Activated CD4-positive, alpha-beta T cell treated with anti-CD3 and anti-CD28 coated beads for 36 hours (primary cell): ENCODE data around the gene MOK. TPM values are rescaled to one million over a fixed set of nuclear protein-coding genes. Genes with fewer than 3 reads are reported as not detected.

Experiments used
- ATAC-seq: fragments of 200-7000 bp; cut with Tn5 transposase; one replicate; pipeline ENCODE4 v1.10.0; 2021; ENCODE audit warnings: mild to moderate bottlenecking, moderate library complexity
- CTCF ChIA-PET: fragments of 350-600 bp; sonication (Branson Sonifier 250); formaldehyde crosslinking; loops from one replicate; lab custom pipeline; 2021; ENCODE audit warnings: antibody characterized with exemption; lab: Charles Lee
- POLR2A ChIA-PET: fragments of 350-600 bp; sonication (Branson Sonifier 250); formaldehyde crosslinking; loops from one replicate; lab custom pipeline; 2021; ENCODE audit warnings: antibody characterized with exemption, inconsistent platforms; lab: Charles Lee
- DNase-seq: peaks from one replicate; pipeline ENCODE4 v3.0.0-alpha.2; 2020
- H3K27ac Mint-ChIP-seq: one replicate; pipeline ENCODE4 v1.8.0; 2021; ENCODE audit warnings: mixed read lengths
- H3K27me3 Mint-ChIP-seq: one replicate; pipeline ENCODE4 v1.8.0; 2021; ENCODE audit warnings: mixed read lengths
- H3K36me3 Mint-ChIP-seq: one replicate; pipeline ENCODE4 v1.8.0; 2021; ENCODE audit warnings: low read depth, mixed read lengths
- H3K4me1 Mint-ChIP-seq: one replicate; pipeline ENCODE4 v1.8.0; 2021; ENCODE audit warnings: mixed read lengths
- H3K4me3 Mint-ChIP-seq: one replicate; pipeline ENCODE4 v1.8.0; 2021; ENCODE audit warnings: mild to moderate bottlenecking, moderate library complexity, mixed read lengths
- H3K9me3 Mint-ChIP-seq: one replicate; pipeline ENCODE4 v1.8.0; 2021; ENCODE audit warnings: low read depth, mixed read lengths
- intact Hi-C, 2 experiments: fragments of 100-400 bp; cut with DNase I in 1 of 2; cut with micrococcal nuclease in 1 of 2; formaldehyde crosslinking; loops; one replicate each; pipeline versions ENCODE4 v1.14.2 to v1.15.1; 2022 to 2024; cut with DNase I, micrococcal nuclease
- total RNA-seq, 2 experiments: library from RNA; stranded (reverse); gene quantifications; one replicate each; pipeline ENCODE4 v1.2.3, GENCODE V29; 2021

Gene MOK
- total RNA-seq, 2 experiments from 2014 or later: 6.5 to 6.6 TPM

DNA sequence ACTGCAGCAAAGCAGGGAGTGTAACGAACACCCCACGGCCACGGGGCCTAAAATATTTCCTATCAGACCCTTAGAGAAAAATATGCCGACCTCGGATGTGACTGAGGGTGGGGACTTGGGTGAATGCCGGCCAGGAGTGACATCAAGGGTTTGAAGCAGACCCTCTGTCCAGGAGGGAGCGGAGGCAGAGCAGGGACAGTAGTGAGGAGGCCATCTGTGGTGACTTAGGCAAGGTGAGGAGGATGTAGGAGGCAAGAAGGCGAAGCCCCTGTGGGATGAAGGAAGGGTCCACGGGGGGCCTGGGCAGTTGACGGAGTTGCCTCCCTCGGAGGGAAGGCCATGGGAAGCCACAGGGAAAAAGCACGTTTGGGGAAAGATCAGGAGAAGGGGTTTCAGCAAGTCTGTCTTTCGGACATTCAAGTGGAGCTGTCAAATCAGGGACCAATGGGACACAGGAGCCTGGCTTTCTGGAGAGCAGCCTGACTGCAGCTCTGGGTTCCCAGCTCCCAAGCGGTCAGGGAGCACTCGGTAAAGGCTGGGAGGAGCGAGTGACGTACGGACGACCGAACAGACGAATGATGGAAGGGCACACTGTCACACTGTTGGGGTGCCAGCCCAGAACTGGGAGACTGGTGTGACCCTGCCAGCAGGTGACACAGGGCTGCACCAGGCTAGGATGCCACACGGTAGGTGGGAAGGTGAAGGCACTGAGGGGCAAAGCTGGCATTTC, 74.3 kb downstream of the MOK start:
- DNase-seq (no peak), ATAC-seq (no peak)
- CTCF ChIA-PET: no interaction called here
- no peaks in the 10 kb centered on the region for H3K36me3 Mint-ChIP-seq
- H3K4me3 Mint-ChIP-seq: no peak overlapping the region
- H3K4me1 Mint-ChIP-seq: no peaks in the 10 kb centered on the region
- intact Hi-C loops: no loop called here
- H3K9me3 Mint-ChIP-seq: no peaks in the 10 kb centered on the region
- no peak overlapping the region for H3K27ac Mint-ChIP-seq
- no peaks in the 10 kb centered on the region for H3K27me3 Mint-ChIP-seq
- POLR2A ChIA-PET: no interaction called here

DNA sequence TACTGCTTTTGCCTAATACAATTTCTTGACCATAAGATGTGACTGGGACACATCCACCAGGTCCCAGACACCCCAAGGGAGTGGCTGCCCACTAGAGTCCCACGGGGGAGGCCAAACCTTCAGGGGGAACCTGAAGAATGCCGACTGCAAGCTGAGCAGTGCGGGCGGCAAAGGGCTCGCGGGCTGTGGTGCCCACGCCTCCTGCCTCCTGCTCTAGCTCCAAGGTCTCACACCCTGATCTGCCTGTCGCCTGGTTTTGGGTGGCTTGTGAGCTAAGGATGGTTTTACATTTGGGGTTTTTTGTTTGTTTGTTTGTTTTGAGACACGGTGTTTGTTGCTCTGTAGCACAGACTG, 75.2 kb downstream of the MOK start:
- Mint-ChIP-seq H3K27me3 (no peaks in the 10 kb centered on the region), H3K9me3 (no peaks in the 10 kb centered on the region), H3K4me1 (no peaks in the 10 kb centered on the region), H3K27ac (no peak overlapping the region), H3K36me3 (peaks cover 3% of the 10 kb centered on the region), H3K4me3 (no peak overlapping the region)
- DNase-seq: no peak
- CTCF ChIA-PET: no interaction called here
- intact Hi-C loops: no loop called here
- POLR2A ChIA-PET: no interaction called here
- ATAC-seq: no peak

GRCh38 chr14:102229071-102229738, 75.8 kb downstream of the MOK start:
- no peaks in the 10 kb centered on the region for H3K9me3 Mint-ChIP-seq
- no peak overlapping the region for H3K27ac Mint-ChIP-seq
- no peaks in the 10 kb centered on the region for H3K27me3 Mint-ChIP-seq
- CTCF ChIA-PET: no interaction called here
- intact Hi-C loops: no loop called here
- ATAC-seq: no peak
- H3K4me3 Mint-ChIP-seq: no peak overlapping the region
- no peak for DNase-seq
- POLR2A ChIA-PET: no interaction called here
- H3K36me3 Mint-ChIP-seq: peaks cover 3% of the 10 kb centered on the region
- no peaks in the 10 kb centered on the region for H3K4me1 Mint-ChIP-seq

DNA sequence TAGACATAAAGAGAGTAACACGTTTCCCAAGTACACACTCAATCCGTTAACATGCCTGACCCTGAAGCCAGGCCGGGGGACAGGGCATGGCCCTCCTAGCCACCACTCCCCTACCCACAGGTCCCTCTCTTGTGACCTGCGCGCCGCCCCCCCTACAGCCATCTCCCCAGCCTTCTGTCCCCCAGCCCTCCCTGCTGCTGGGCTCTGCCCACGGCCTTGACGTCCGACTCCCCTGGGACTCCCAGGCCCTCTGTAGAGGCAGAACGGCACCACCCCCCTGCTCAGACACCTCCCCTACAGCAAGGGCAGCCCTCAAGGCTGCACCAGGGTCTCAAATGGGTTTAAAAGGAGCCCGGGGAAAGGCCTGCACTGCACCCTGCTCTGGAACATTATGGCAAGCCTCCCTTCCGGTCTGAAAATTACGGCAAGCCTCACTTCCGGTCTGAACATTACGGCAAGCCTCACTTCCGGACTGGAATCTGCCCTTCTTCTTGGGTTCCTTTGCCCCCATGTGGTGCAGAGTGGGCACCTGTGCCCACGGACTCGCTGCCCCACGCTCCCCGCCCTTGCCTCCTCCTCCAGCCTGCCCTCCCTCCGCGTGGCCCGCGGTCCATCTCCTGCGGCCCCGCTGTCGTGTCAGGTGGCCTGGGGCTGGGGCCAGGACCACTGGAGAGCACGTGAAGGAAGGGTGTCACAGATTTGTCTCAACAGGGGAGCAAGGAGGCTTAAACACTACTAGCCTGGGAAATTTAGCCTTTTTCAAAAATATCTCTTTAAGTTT, 77.6 kb downstream of the MOK start:
- ATAC-seq (no peak), DNase-seq (no peak)
- Mint-ChIP-seq H3K4me3 (no peak overlapping the region), H3K27ac (no peak overlapping the region), H3K9me3 (no peaks in the 10 kb centered on the region), H3K36me3 (peaks cover 3% of the 10 kb centered on the region), H3K27me3 (no peaks in the 10 kb centered on the region), H3K4me1 (no peaks in the 10 kb centered on the region)
- intact Hi-C loops: no loop called here
- ChIA-PET CTCF (no interaction called here), POLR2A (no interaction called here)

GRCh38 chr14:102226356-102227125, 78.4 kb downstream of the MOK start:
- DNase-seq: no peak
- H3K27me3 Mint-ChIP-seq: no peaks in the 10 kb centered on the region
- no peaks in the 10 kb centered on the region for H3K4me1 Mint-ChIP-seq
- ATAC-seq: no peak
- ChIA-PET CTCF (no interaction called here), POLR2A (no interaction called here)
- no peak overlapping the region for H3K27ac Mint-ChIP-seq
- intact Hi-C loops: no loop called here
- H3K36me3 Mint-ChIP-seq: peaks cover 3% of the 10 kb centered on the region
- H3K4me3 Mint-ChIP-seq: no peak overlapping the region
- H3K9me3 Mint-ChIP-seq: no peaks in the 10 kb centered on the region

DNA sequence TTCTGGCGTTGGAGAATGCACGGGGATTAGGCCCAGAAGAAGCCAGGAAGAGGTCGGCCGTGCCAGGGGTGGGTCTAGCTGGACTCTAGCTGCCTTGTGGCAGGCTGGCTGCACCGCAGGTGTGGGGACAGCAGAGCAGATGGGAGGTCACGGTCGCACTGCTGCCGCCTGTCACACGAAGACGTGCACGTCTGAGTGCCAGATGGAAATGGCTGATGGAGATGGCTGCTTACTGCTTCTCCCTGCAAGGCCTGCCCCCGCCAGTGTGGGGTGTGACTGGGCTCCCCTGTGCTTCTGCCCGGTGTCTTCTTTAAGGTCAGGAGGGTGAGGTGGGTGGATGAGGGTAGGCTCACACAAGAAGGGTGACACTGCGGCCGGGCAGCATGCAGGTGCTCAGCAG, 79.0 kb downstream of the MOK start:
- DNase-seq (no peak), ATAC-seq (no peak)
- intact Hi-C loops: no loop called here
- no peak overlapping the region for H3K27ac Mint-ChIP-seq
- H3K9me3 Mint-ChIP-seq: no peaks in the 10 kb centered on the region
- no peaks in the 10 kb centered on the region for H3K27me3 Mint-ChIP-seq
- ChIA-PET POLR2A (no interaction called here), CTCF (interaction anchor here (1.0 kb wide), 1 partner anchor 89 kb away, joined by 3 read pairs; no protein-coding TSS in a partner anchor)
- peaks cover 4% of the 10 kb centered on the region for H3K4me1 Mint-ChIP-seq
- peaks cover 3% of the 10 kb centered on the region for H3K36me3 Mint-ChIP-seq
- H3K4me3 Mint-ChIP-seq: no peak overlapping the region

- Mint-ChIP-seq H3K27ac (no peak overlapping the region), H3K27me3 (no peaks in the 10 kb centered on the region), H3K4me1 (peaks cover 7% of the 10 kb centered on the region), H3K4me3 (no peak overlapping the region), H3K9me3 (no peaks in the 10 kb centered on the region), H3K36me3 (peaks cover 3% of the 10 kb centered on the region)
- ChIA-PET POLR2A (no interaction called here), CTCF (interaction anchor here (1.0 to 1.4 kb wide), 2 partner anchors 43 to 90 kb away, joined by 3 read pairs; no protein-coding TSS in a partner anchor)
- ATAC-seq (no peak), DNase-seq (no peak)
- intact Hi-C loops: no loop called here
These were observed 79.6 kb downstream of the MOK start for GRCh38 chr14:102225386-102225785.

DNA sequence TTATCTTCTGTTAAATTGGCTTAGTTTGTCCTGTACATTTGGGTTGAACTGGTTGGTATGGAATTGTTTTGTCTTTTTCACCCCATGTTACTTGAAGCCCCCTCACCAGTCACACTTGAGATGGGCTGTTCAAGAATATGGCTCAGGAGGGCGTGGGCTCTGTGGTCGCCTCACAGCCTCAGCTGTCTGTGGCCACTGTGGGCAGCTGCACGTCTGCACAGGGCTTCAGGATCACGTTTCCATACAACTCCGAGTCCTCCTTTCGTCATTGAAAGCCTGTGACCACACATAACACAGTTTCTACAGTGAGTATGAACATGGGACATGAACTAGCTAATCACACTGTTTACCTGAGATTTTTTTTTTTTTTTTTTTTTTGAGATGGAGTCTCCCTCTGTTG, 81.3 kb downstream of the MOK start:
- no peaks in the 10 kb centered on the region for H3K9me3 Mint-ChIP-seq
- no peak overlapping the region for H3K27ac Mint-ChIP-seq
- H3K4me1 Mint-ChIP-seq: peaks cover 15% of the 10 kb centered on the region
- H3K27me3 Mint-ChIP-seq: no peaks in the 10 kb centered on the region
- no peak for DNase-seq
- ChIA-PET CTCF (interaction anchor here (1.0 to 1.2 kb wide), 2 partner anchors 9 to 10 kb away, joined by 3 read pairs; no protein-coding TSS in a partner anchor), POLR2A (no interaction called here)
- intact Hi-C loops: no loop called here
- no peak overlapping the region for H3K4me3 Mint-ChIP-seq
- peaks cover 3% of the 10 kb centered on the region for H3K36me3 Mint-ChIP-seq
- ATAC-seq: no peak

GRCh38 chr14:102222751-102223150, 82.2 kb downstream of the MOK start:
- intact Hi-C loops: no loop called here
- ATAC-seq: no peak
- CTCF ChIA-PET: no interaction called here
- Mint-ChIP-seq H3K36me3 (peaks cover 3% of the 10 kb centered on the region), H3K4me1 (peaks cover 15% of the 10 kb centered on the region), H3K9me3 (no peaks in the 10 kb centered on the region), H3K4me3 (no peak overlapping the region), H3K27ac (no peak overlapping the region), H3K27me3 (no peaks in the 10 kb centered on the region)
- DNase-seq: no peak
- POLR2A ChIA-PET: no interaction called here

DNA sequence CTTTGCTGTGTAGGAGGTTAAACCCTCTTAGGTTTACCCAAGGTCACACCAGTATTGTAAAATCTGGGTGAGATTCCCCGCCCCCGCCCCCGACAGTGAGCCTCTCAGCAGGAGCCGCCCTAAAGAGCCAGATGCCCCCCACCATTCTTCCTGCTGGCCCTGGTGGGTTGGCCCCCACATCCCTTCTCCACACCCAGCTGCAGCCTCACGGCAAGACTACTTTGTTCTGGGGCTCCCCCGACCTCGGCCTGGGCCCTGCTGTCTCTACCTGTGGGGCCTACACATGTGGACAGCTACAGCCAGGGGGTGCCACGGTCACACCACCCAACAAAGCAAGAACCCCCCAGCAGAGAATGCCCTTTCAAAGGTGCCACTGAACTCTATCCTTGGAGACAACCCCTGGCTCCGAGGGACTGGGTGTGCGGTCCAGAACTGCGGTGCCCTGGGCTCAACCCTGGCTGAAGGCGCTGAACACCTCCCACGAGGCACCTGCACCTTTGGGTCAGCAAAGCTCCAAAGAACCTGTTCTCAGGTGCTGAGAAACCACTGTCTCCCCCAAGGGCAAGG, 82.9 kb downstream of the MOK start:
- ATAC-seq (no peak), DNase-seq (no peak)
- intact Hi-C loops: no loop called here
- ChIA-PET CTCF (interaction anchor here (1.4 kb wide), 1 partner anchor 11 kb away, joined by 3 read pairs; no protein-coding TSS in a partner anchor), POLR2A (no interaction called here)
- H3K4me3 Mint-ChIP-seq: no peak overlapping the region
- no peaks in the 10 kb centered on the region for H3K27me3 Mint-ChIP-seq
- H3K9me3 Mint-ChIP-seq: no peaks in the 10 kb centered on the region
- H3K36me3 Mint-ChIP-seq: peaks cover 3% of the 10 kb centered on the region
- no peak overlapping the region for H3K27ac Mint-ChIP-seq
- H3K4me1 Mint-ChIP-seq: peaks cover 15% of the 10 kb centered on the region

DNA sequence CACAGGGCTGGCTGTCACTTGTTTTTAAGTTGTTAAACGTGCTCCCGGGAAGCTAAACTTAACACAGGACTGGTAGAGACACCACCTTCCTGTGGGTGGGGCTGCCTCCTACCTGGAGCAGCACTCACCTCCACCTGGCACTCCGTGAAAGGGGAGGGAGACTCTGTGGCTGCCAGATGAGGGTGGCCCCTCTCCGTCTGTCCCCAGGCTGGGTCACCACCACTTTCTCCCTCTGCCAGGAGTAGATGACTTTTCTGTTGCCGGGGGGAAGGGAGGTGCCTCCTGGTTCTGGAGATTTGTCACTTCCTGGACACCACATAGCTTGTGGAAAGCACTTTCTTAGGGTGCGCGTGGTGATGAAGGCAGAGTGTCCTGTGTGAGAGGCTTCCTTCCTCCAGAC, 83.9 kb downstream of the MOK start:
- intact Hi-C loops: no loop called here

More for the DNA sequence above, 83.9 kb downstream of the MOK start:
- no peaks in the 10 kb centered on the region for H3K27me3 Mint-ChIP-seq
- H3K4me3 Mint-ChIP-seq: no peak overlapping the region
- DNase-seq (peak; percentile 33), ATAC-seq (peak; percentile 57)
- peaks cover 15% of the 10 kb centered on the region for H3K4me1 Mint-ChIP-seq
- H3K27ac Mint-ChIP-seq: peak overlapping the region; percentile 60
- H3K9me3 Mint-ChIP-seq: no peaks in the 10 kb centered on the region
- CTCF ChIA-PET: interaction anchor here (1.4 kb wide), 1 partner anchor 13 kb away, joined by 3 read pairs; no protein-coding TSS in a partner anchor
- H3K36me3 Mint-ChIP-seq: peaks cover 3% of the 10 kb centered on the region
- POLR2A ChIA-PET: interaction anchor here (0.6 kb wide), 1 partner anchor 41 kb away, joined by 3 read pairs; no protein-coding TSS in a partner anchor
